Inflammatory macrophage treated with lipopolysaccharide for 4 hours (primary cell): ENCODE measurements around the gene OSER1.
"Not testable (repeated sequence)": the region's sequence is repeated elsewhere in the genome, so short reads cannot be mapped to it uniquely, and the experiment has no call there.

Experiments used
- DNase-seq: peaks from one replicate; pipeline ENCODE4 v3.0.0-alpha.2; 2020

Gene OSER1

DNA sequence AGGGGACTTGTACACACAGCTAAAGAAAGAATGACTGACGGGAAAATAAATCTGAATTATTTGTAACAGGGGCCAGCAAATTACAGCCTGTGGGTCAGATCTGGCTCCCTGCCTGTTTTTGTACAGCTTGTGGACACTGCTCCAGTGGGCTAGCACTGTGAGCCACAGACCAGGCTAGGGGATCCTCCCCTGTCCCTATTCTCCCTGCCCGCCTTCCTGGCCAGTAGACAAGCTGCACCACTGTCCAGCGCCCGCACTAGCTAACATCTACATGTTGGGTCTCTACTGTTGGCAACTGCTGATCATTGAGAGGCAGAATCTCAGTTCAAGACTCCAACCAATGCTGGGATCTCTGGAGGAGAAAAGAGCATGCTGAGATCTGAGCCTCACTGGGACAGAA lies 10.7 kb downstream of the OSER1 start:
- DNase-seq: no peak

DNA sequence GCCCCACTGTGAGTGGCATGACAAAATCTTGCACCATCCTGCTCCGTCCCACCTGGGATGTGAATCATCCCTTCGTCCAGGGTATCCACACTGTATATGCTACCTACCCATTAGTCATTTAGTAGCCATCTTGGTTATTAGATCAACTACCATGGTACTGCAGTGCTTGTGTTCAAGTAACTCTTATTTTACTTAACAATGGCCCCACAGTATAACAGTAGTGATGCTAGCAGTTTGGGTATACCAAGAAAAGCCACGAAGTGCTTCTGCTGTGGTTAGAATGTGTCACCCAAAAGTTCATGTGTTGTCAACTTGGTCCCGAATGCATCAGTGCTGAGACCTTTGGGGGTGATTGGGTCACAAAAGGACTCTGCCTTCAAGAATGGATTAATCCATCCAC lies 11.7 kb downstream of the OSER1 start:
- no peak for DNase-seq

- no peak for DNase-seq
These were observed 14.3 kb downstream of the OSER1 start for GRCh38 chr20:44196271-44196670.

- no peak for DNase-seq
These were observed 15.0 kb downstream of the OSER1 start for GRCh38 chr20:44195605-44196004.

GRCh38 chr20:44193801-44194200 lies 16.8 kb downstream of the OSER1 start:
- DNase-seq: no peak

- not testable (repeated sequence) for DNase-seq
These were observed 18.9 kb downstream of the OSER1 start for GRCh38 chr20:44191640-44192039.

DNA sequence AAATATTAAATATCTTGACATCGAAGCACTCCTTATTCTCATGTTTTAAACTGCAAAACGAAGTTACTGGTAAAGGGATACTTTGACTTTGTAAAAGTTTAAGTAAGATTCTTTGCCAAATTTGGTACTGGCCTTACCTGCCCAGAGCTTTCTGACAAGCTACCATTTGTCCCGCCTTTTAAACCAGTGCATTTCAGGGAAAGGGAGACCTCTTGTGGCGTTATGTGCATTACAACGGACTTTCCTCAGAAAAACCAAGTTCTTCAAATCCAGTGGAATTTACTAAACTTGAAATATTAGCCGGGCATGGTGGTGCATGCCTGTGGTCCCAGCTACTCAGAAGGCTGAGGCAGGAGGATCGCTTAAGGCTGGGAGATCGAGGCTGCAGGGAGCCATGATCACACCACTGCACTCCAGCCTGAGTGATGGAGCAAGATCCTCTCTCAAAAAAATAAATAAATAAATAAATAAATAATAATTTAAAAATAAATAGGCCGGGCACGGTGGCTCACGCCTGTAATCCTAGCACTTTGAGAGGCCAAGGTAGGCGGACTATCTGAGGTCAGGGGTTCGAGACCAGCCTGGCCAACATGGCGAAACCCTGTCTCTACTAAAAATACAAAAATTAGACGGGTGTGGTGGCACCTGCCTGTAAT lies 20.2 kb downstream of the OSER1 start:
- DNase-seq: peak; percentile 52

GRCh38 chr20:44188752-44189151 lies 21.8 kb downstream of the OSER1 start:
- peak; percentile 40 for DNase-seq

DNA sequence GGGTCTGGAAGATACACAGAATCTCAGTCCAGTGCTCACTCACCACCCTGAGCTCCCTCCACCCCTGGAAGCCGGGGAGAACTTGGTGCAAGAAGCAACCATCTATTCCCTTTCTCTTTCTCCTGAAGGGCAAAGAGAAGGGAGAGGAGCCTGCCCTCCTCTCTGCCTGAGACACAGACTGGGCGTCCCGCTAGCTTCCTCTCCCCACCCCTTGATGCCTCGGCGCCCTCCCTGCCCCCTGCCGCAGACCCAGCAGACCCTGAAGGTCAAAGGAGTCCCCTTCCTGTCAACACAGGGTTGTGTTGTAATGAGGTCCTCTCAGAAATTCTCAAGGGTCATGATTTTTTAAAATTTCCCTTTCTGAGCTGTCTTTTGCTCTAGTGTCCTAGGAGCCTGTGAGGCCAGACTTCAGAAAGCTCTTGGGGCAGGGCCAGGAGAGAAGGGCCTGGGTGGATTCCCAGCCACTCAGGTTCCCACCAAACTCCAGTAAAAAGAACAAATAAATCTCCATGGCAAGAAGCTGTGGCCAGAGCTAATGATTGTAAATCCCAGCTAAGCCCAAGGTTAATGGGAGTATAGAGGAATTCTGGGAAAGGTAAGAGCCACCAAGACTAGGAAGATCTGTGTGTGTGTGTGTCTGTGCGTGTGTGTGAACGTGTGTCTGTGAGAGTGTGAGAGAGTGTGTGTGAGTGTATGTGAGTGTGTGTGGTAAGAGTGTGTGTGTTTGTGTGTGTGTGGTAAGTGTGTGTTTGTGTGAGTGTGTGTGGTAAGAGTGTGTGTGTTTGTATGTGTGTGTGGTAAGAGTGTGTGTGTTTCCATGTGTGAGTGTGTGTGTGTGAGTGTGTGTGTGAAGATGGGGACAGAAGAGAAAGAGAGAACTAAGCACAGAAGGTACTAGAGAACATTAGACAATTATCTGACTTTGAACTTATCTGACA lies 22.5 kb downstream of the OSER1 start:
- no peak for DNase-seq

- DNase-seq: peak; percentile 17
These were observed 23.4 kb downstream of the OSER1 start, which contains the start of gene JPH2 for GRCh38 chr20:44187054-44187771. Gene JPH2 (minus strand): TSS chr20:44187188. CDS start chr20:44186705, 483 bp downstream.

DNA sequence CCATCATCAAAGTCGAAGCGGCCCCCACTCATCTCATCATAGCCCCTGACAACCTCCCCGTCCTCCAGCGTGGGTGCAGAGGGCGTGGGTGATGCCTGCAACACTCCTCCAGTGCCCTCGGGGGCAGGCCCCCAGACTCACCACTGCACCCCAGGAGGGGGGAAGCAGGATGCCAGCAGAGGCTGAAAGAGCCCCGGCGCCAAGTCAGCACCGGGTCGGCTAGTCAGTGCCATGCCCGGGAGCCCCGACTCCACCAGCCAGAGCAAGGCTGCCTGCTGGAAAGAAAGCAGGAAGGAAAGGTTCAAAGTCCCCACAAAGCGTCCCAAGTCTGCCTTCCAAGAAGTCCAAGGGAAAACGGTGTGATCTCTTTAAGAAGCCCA lies 23.9 kb downstream of the OSER1 start:
- DNase-seq: no peak

DNA sequence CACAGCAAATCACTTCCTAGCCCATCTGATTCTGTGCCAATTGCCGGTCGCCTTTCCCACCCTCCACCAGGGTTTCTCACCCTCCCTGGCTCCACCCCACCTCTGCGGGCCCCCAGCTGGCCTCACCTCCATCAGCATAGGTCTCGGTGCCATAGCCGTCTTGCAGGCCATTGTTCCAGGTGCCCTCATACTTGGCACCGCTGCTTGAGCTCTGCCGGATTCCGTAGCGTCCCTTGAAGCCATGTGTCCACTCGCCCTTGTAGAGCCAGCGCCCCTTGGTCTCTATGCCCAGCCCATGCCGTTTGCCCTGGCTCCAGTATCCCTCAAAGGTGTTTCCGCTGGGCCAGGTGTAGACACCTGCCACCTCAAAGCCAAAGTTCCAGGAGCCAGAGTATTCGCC lies 24.4 kb downstream of the OSER1 start:
- DNase-seq: no peak

DNA sequence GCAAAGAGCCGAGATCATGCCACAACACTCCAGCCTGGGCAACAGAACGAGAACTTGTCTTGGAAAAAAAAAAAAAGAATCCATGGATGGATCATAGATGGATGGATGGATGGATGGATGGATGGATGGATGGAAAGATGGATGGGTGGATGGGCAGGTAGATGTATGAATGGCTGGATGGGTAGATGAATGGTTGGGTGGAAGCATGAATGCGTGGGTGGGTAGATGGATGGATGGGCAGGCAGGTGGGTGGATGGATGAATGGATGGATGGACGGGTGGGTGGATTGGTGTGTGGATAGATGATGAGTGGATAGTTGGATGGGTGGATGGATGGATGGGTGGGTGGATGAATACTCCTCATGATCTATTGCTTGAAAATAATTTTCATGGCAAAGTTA lies 25.0 kb downstream of the OSER1 start:
- DNase-seq: no peak

DNA sequence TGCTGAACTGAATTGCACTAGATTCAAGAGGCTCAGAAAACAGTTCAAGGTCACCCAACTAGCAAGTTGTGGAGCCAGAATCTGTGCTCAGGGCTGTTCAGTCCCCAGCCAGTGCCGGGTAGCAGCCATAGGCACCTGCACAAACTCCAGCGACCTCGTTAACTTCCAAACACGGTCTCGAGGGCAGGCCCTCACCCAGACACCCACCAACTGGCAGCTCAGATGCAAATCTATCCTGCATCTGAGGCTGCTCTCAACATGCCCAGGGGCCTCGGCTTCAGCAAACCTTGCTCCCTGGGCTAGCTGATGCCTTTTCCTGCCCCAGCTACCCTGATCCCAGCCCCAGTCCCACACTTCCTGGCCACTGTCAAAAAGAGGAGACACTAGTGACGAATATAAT lies 27.3 kb downstream of the OSER1 start:
- no peak for DNase-seq

- no peak for DNase-seq
These were observed 27.7 kb downstream of the OSER1 start for GRCh38 chr20:44182863-44183262.

- DNase-seq: no peak
These were observed 28.3 kb downstream of the OSER1 start for GRCh38 chr20:44182135-44182765.

DNA sequence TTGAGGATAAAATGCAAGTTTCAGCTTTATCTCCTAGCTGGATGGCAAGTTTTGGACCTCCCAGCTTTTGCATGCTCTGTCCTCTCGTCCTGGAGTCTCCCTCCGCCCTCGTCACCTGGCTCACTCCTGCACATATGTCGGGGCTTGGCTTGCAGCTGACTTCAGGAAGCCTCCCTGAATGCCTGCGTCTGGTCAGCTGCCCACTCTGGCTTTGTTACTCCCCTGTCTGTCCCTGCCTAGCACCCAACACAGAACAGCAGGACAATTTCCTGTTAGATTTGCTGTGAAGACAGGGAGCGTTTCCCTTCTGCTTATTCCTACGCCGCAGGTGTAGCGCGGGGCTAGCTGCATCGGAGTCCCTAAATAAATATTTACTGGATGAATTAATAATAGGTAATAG lies 29.0 kb downstream of the OSER1 start:
- no peak for DNase-seq

GRCh38 chr20:44180814-44181213 lies 29.8 kb downstream of the OSER1 start:
- DNase-seq: no peak

- DNase-seq: no peak
These were observed 33.6 kb downstream of the OSER1 start for GRCh38 chr20:44176833-44177534.

GRCh38 chr20:44174996-44175765 lies 35.4 kb downstream of the OSER1 start:
- DNase-seq: no peak

- no peak for DNase-seq
These were observed 36.7 kb downstream of the OSER1 start for GRCh38 chr20:44173846-44174245.

- DNase-seq: no peak
These were observed 37.5 kb downstream of the OSER1 start for GRCh38 chr20:44173116-44173515.
